ENCODE results near the gene SSH2. TPM values are rescaled to one million over a fixed set of nuclear protein-coding genes. Genes with fewer than 3 reads are reported as not detected.

SSH2 gene
- polyA plus RNA-seq, 3 donors: 31.9 to 66.6 (median 54.0) TPM

DNA sequence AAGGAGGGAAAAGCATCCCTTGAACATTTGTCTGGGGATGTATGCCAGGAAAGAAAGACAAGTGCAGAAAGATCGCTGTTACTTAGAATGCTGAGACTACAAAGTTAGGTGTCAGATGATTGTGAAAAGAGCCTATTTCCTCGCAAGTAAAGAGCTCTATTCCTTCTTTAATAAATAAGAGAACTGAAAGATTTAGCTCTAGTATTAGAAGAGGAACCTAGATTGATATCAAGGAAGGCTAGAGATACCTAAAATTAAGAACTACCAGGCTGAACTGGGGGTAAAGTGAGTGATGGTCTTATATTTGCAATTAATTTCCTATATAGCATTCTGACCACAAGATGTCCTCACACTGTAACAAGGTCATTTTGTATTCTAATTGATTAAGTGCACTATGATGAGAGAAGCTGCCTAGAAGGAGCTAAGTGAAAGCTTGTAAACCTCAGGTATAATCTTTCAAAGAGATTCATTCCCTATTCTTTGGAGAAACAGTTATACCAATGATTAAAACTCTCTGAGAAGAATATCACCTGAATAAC, 62.3 kb downstream of the SSH2 start:
- Histone ChIP-seq H3K4me1 (ENCODE audit: control insufficient read depth in 1 of 2, insufficient read depth in 2 of 2, low read length in 2 of 2) (peaks cover 9 to 10% of the 10 kb centered on the region in 2 donors), H3K27me3 (ENCODE audit: control insufficient read depth in 2 of 2, insufficient read depth in 2 of 2, low read length in 2 of 2) (no peaks in the 10 kb centered on the region), H3K79me2 (ENCODE audit: insufficient read depth, low read length) (peaks cover 79% of the 10 kb centered on the region), H2AFZ (ENCODE audit: insufficient read depth, low read depth, low read length, poor library complexity, severe bottlenecking) (no peak overlapping the region), H3K27ac (ENCODE audit: low read depth in 1 of 2, low read length in 2 of 2) (peak overlapping the region in 1 of 2 donors; percentile 25), H4K20me1 (ENCODE audit: insufficient read depth, low read length) (peaks cover 17% of the 10 kb centered on the region), H3K4me3 (replicated peaks in 1 of 3; ENCODE audit: low read depth in 2 of 3, low read length in 3 of 3) (no peak overlapping the region), H3K4me2 (replicated peaks; ENCODE audit: extremely low read depth, low read length, poor library complexity, severe bottlenecking) (no peak overlapping the region), H3K9ac (ENCODE audit: insufficient read depth, low read length, poor library complexity, severe bottlenecking) (no peak overlapping the region), H3K9me3 (replicated peaks in 1 of 2; ENCODE audit: control insufficient read depth in 1 of 2, insufficient read depth in 1 of 2, low read length in 2 of 2) (no peaks in the 10 kb centered on the region), H3K36me3 (replicated peaks in 1 of 2; ENCODE audit: control insufficient read depth in 1 of 2, insufficient read depth in 2 of 2, low read length in 2 of 2) (no peaks in the 10 kb centered on the region)
- TF ChIP-seq, protein P1, sequence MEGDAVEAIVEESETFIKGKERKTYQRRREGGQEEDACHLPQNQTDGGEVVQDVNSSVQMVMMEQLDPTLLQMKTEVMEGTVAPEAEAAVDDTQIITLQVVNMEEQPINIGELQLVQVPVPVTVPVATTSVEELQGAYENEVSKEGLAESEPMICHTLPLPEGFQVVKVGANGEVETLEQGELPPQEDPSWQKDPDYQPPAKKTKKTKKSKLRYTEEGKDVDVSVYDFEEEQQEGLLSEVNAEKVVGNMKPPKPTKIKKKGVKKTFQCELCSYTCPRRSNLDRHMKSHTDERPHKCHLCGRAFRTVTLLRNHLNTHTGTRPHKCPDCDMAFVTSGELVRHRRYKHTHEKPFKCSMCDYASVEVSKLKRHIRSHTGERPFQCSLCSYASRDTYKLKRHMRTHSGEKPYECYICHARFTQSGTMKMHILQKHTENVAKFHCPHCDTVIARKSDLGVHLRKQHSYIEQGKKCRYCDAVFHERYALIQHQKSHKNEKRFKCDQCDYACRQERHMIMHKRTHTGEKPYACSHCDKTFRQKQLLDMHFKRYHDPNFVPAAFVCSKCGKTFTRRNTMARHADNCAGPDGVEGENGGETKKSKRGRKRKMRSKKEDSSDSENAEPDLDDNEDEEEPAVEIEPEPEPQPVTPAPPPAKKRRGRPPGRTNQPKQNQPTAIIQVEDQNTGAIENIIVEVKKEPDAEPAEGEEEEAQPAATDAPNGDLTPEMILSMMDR (IDR thresholded peaks at IDR 0.05): no peak
- Mint-ChIP-seq H3K36me3 (peaks cover 3 to 4% of the 10 kb centered on the region in 2 donors), H3K4me1 (peaks cover 31% of the 10 kb centered on the region), H3K9me3 (no peaks in the 10 kb centered on the region), H3K4me3 (no peak overlapping the region), H3K27me3 (ENCODE audit: low read depth in 3 of 3) (no peaks in the 10 kb centered on the region), H3K27ac (peak overlapping the region in 1 of 7 donors; percentile 19)
- intact Hi-C loops (cut with micrococcal nuclease): loop anchor here in 1 of 2 donors (10.0 kb wide), 1 partner anchor 53 kb away; no protein-coding TSS in a partner anchor
- WGBS (ENCODE audit: insufficient coverage): no CpG with 5 or more reads among the region's 2 CpGs
- peak in 1 of 3 donors; percentile 4 for DNase-seq

DNA sequence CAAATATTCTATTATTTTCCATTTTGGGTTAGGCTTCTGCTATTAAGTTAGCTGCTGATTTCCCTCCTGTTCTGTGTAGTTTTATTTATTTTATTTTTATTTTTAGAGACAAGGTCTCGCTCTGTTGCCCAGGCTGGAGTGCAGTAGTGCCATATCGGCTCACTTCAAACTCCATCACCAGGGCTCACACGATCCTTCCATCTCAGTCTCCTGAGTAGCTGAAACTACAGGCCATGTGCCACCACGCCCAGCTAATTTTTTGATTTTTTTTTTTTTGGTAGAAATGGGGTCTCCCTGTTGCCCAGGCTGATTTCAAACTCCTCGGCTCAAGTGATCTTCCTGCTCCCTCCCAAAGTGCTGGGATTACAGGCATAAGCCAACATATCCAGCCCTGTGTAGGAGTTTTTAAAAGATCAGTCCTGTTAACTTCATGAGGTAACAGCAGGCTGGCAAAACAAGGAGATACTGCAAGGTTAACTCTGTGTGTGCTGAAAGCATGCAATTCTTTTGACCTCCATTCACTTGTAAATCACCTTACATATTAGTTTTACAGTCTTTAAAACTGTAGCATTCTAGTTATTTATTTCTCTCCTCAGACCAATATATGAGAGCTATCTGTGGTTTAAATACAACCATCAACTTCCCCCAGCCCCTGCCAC, 63.2 kb downstream of the SSH2 start:
- Histone ChIP-seq H3K9ac (ENCODE audit: insufficient read depth, low read length, poor library complexity, severe bottlenecking) (no peak overlapping the region), H3K4me2 (replicated peaks; ENCODE audit: extremely low read depth, low read length, poor library complexity, severe bottlenecking) (no peak overlapping the region), H3K79me2 (ENCODE audit: insufficient read depth, low read length) (peaks cover 79% of the 10 kb centered on the region), H3K4me3 (replicated peaks in 1 of 3; ENCODE audit: low read depth in 2 of 3, low read length in 3 of 3) (no peak overlapping the region), H3K9me3 (replicated peaks in 1 of 2; ENCODE audit: control insufficient read depth in 1 of 2, insufficient read depth in 1 of 2, low read length in 2 of 2) (no peaks in the 10 kb centered on the region), H4K20me1 (ENCODE audit: insufficient read depth, low read length) (peaks cover 17% of the 10 kb centered on the region), H3K36me3 (replicated peaks in 1 of 2; ENCODE audit: control insufficient read depth in 1 of 2, insufficient read depth in 2 of 2, low read length in 2 of 2) (no peaks in the 10 kb centered on the region), H3K4me1 (ENCODE audit: control insufficient read depth in 1 of 2, insufficient read depth in 2 of 2, low read length in 2 of 2) (peaks cover 9 to 10% of the 10 kb centered on the region in 2 donors), H2AFZ (ENCODE audit: insufficient read depth, low read depth, low read length, poor library complexity, severe bottlenecking) (no peak overlapping the region), H3K27me3 (ENCODE audit: control insufficient read depth in 2 of 2, insufficient read depth in 2 of 2, low read length in 2 of 2) (no peaks in the 10 kb centered on the region), H3K27ac (ENCODE audit: low read depth in 1 of 2, low read length in 2 of 2) (no peak overlapping the region)
- no peak for DNase-seq
- Mint-ChIP-seq H3K27me3 (ENCODE audit: low read depth in 3 of 3) (no peaks in the 10 kb centered on the region), H3K36me3 (peaks cover 3 to 4% of the 10 kb centered on the region in 2 donors), H3K9me3 (no peaks in the 10 kb centered on the region), H3K4me3 (no peak overlapping the region), H3K4me1 (peaks cover 30% of the 10 kb centered on the region), H3K27ac (no peak overlapping the region)
- intact Hi-C loops (cut with micrococcal nuclease): loop anchor here in 1 of 2 donors (10.0 kb wide), 1 partner anchor 52 kb away; no protein-coding TSS in a partner anchor
- TF ChIP-seq, protein P1 (IDR thresholded peaks at IDR 0.05): no peak
- 100% methylated on average over 1 of the region's 5 CpGs for WGBS (ENCODE audit: insufficient coverage)
